Skeletal muscle tissue (tissue), 4 donors: ENCODE data around the gene POU2F2. TPM values are rescaled to one million over a fixed set of nuclear protein-coding genes. Genes with fewer than 3 reads are reported as not detected.

Source experiments
- H3K27ac ChIP-seq: one replicate; pipeline ENCODE4 v1.7.0; 2013; ENCODE audit warnings: mild to moderate bottlenecking, low read depth, low read length, inconsistent platforms
- H3K27me3 ChIP-seq, 3 donors: one replicate each; pipeline ENCODE4 v1.7.0; 2013; ENCODE audit warnings: low read length in 3 of 3; ENCODE audit not compliant: control insufficient read depth in 3 of 3, insufficient read depth in 3 of 3
- H3K36me3 ChIP-seq, 3 donors: one replicate each; pipeline ENCODE4 v1.7.0; 2013; ENCODE audit warnings: low read length in 3 of 3; ENCODE audit not compliant: control insufficient read depth in 3 of 3, insufficient read depth in 3 of 3
- H3K4me1 ChIP-seq, 3 donors: one replicate each; pipeline ENCODE4 v1.7.0; 2013; ENCODE audit warnings: low read length in 3 of 3, mild to moderate bottlenecking in 3 of 3; ENCODE audit not compliant: control insufficient read depth in 3 of 3, insufficient read depth in 3 of 3
- H3K4me3 ChIP-seq, 3 donors: one replicate each; pipeline ENCODE4 v1.7.0; 2013; ENCODE audit warnings: low read length in 3 of 3
- H3K9ac ChIP-seq, 3 donors: one replicate each; pipeline ENCODE4 v1.7.0; 2013; ENCODE audit warnings: low read length in 3 of 3, mild to moderate bottlenecking in 3 of 3, moderate library complexity in 2 of 3, low read depth in 1 of 3
- H3K9me3 ChIP-seq, 3 donors: one replicate each; pipeline ENCODE4 v1.7.0; 2013; ENCODE audit warnings: low read length in 3 of 3; ENCODE audit not compliant: control insufficient read depth in 3 of 3
- total RNA-seq: library from RNA; depleted of rRNA; stranded (reverse); fragments of >200 nt; gene quantifications from one replicate; pipeline ENCODE4 v1.2.3, GENCODE V29; 2014
- donor health status: Osteomylitis.

Gene POU2F2
- total RNA-seq, 1 donor from 2014 or later, result 0.52 TPM

GRCh38 chr19:42095142-42095813 is 37.0 kb downstream of the POU2F2 start:
- peaks cover 4 to 9% (median 5%) of the 10 kb centered on the region in 3 donors for H3K4me1 ChIP-seq
- H3K36me3 ChIP-seq, result no peaks in the 10 kb centered on the region
- H3K4me3 ChIP-seq, result no peak overlapping the region
- no peak overlapping the region for H3K27ac ChIP-seq
- H3K9ac ChIP-seq, result no peak overlapping the region
- H3K27me3 ChIP-seq, result peaks cover 13 to 20% (median 13%) of the 10 kb centered on the region in 3 donors
- H3K9me3 ChIP-seq, result no peaks in the 10 kb centered on the region

- H3K9ac ChIP-seq, result no peak overlapping the region
- H3K4me3 ChIP-seq, result no peak overlapping the region
- no peaks in the 10 kb centered on the region for H3K36me3 ChIP-seq
- no peaks in the 10 kb centered on the region for H3K9me3 ChIP-seq
- peaks cover 4 to 10% (median 5%) of the 10 kb centered on the region in 3 donors for H3K4me1 ChIP-seq
- H3K27ac ChIP-seq, result no peak overlapping the region
- peaks cover 13 to 17% (median 13%) of the 10 kb centered on the region in 3 donors for H3K27me3 ChIP-seq
Observed at GRCh38 chr19:42093926-42094325, 38.3 kb downstream of the POU2F2 start.

GRCh38 chr19:42093505-42093904 is 38.7 kb downstream of the POU2F2 start:
- Histone ChIP-seq H3K4me1 (peaks cover 4 to 13% (median 5%) of the 10 kb centered on the region in 3 donors), H3K9me3 (no peaks in the 10 kb centered on the region), H3K4me3 (no peak overlapping the region), H3K27ac (no peak overlapping the region), H3K36me3 (no peaks in the 10 kb centered on the region), H3K27me3 (peaks cover 13 to 17% (median 13%) of the 10 kb centered on the region in 3 donors), H3K9ac (no peak overlapping the region)

GRCh38 chr19:42092350-42092749 is 39.9 kb downstream of the POU2F2 start:
- H3K9me3 ChIP-seq, result no peaks in the 10 kb centered on the region
- no peak overlapping the region for H3K9ac ChIP-seq
- peaks cover 4 to 13% (median 5%) of the 10 kb centered on the region in 3 donors for H3K4me1 ChIP-seq
- H3K4me3 ChIP-seq, result no peak overlapping the region
- no peaks in the 10 kb centered on the region for H3K36me3 ChIP-seq
- no peak overlapping the region for H3K27ac ChIP-seq
- H3K27me3 ChIP-seq, result peaks cover 13 to 17% (median 13%) of the 10 kb centered on the region in 3 donors

- H3K4me1 ChIP-seq, result peaks cover 4 to 13% (median 5%) of the 10 kb centered on the region in 3 donors
- H3K27me3 ChIP-seq, result peaks cover 13 to 17% (median 13%) of the 10 kb centered on the region in 3 donors
Observed at GRCh38 chr19:42091742-42092141, 40.5 kb downstream of the POU2F2 start.

GRCh38 chr19:42091300-42091699 is 40.9 kb downstream of the POU2F2 start:
- Histone ChIP-seq H3K4me1 (peaks cover 4 to 13% (median 5%) of the 10 kb centered on the region in 3 donors), H3K27me3 (peaks cover 9 to 13% (median 10%) of the 10 kb centered on the region in 3 donors), H3K9me3 (no peaks in the 10 kb centered on the region), H3K36me3 (no peaks in the 10 kb centered on the region), H3K9ac (no peak overlapping the region), H3K4me3 (no peak overlapping the region), H3K27ac (no peak overlapping the region)

More at GRCh38 chr19:42091742-42092141, 40.5 kb downstream of the POU2F2 start:
- no peak overlapping the region for H3K27ac ChIP-seq
- H3K9ac ChIP-seq, result no peak overlapping the region
- H3K4me3 ChIP-seq, result no peak overlapping the region
- H3K36me3 ChIP-seq, result no peaks in the 10 kb centered on the region
- H3K9me3 ChIP-seq, result no peaks in the 10 kb centered on the region

- no peaks in the 10 kb centered on the region for H3K9me3 ChIP-seq
- no peak overlapping the region for H3K27ac ChIP-seq
- peaks cover 4 to 11% (median 5%) of the 10 kb centered on the region in 3 donors for H3K27me3 ChIP-seq
- peaks cover 4 to 13% (median 5%) of the 10 kb centered on the region in 3 donors for H3K4me1 ChIP-seq
- no peak overlapping the region for H3K9ac ChIP-seq
- no peaks in the 10 kb centered on the region for H3K36me3 ChIP-seq
- no peak overlapping the region for H3K4me3 ChIP-seq
Observed at GRCh38 chr19:42090672-42091071, 41.6 kb downstream of the POU2F2 start.

- no peak overlapping the region for H3K9ac ChIP-seq
- no peak overlapping the region for H3K4me3 ChIP-seq
- H3K27ac ChIP-seq, result no peak overlapping the region
- H3K27me3 ChIP-seq, result peaks cover 0 to 2% (median 0%) of the 10 kb centered on the region in 3 donors
- peaks cover 4 to 13% (median 5%) of the 10 kb centered on the region in 3 donors for H3K4me1 ChIP-seq
- H3K9me3 ChIP-seq, result no peaks in the 10 kb centered on the region
- no peaks in the 10 kb centered on the region for H3K36me3 ChIP-seq
Observed at GRCh38 chr19:42089772-42090171, 42.5 kb downstream of the POU2F2 start.

- peak overlapping the region in 1 of 3 donors; percentile 45 for H3K9ac ChIP-seq
- no peaks in the 10 kb centered on the region for H3K36me3 ChIP-seq
- H3K27ac ChIP-seq, result peak overlapping the region; percentile 60
- no peaks in the 10 kb centered on the region for H3K27me3 ChIP-seq
- no peaks in the 10 kb centered on the region for H3K9me3 ChIP-seq
- H3K4me1 ChIP-seq, result peaks cover 4 to 13% (median 5%) of the 10 kb centered on the region in 3 donors
- H3K4me3 ChIP-seq, result no peak overlapping the region
Observed at GRCh38 chr19:42089191-42089750, 43.0 kb downstream of the POU2F2 start.
